Trophoblast cell (in vitro differentiated cells and primary cell): ENCODE measurements around the gene SFXN5.

Experiments used
- DNase-seq, 2 donors: peaks; one replicate each; pipeline ENCODE4 v3.0.0-alpha.2; 2016
- H2AFZ ChIP-seq: 2 replicates; pipeline ENCODE4 v1.6.1; 2013; ENCODE audit warnings: low read length, moderate library complexity, mild to moderate bottlenecking; ENCODE audit not compliant: insufficient read depth, poor library complexity
- H2AK5ac ChIP-seq: 2 replicates; pipeline ENCODE4 v1.6.1; 2013; ENCODE audit warnings: mild to moderate bottlenecking, low read length
- H2BK120ac ChIP-seq: 2 replicates; pipeline ENCODE4 v1.6.1; 2013; ENCODE audit warnings: low read length, mild to moderate bottlenecking, moderate library complexity; ENCODE audit not compliant: insufficient read depth, poor library complexity
- H2BK12ac ChIP-seq: 2 replicates; pipeline ENCODE4 v1.6.1; 2013; ENCODE audit warnings: mild to moderate bottlenecking, low read length, moderate library complexity
- H2BK5ac ChIP-seq: 2 replicates; pipeline ENCODE4 v1.6.1; 2013; ENCODE audit warnings: low read length, low read depth, moderate library complexity, mild to moderate bottlenecking; ENCODE audit not compliant: poor library complexity
- H3K14ac ChIP-seq: 2 replicates; pipeline ENCODE4 v1.6.1; 2013; ENCODE audit warnings: mild to moderate bottlenecking, low read length
- H3K18ac ChIP-seq: 2 replicates; pipeline ENCODE4 v1.6.1; 2013; ENCODE audit warnings: mild to moderate bottlenecking, low read length
- H3K23ac ChIP-seq: 2 replicates; pipeline ENCODE4 v1.6.1; 2013; ENCODE audit warnings: low read length
- H3K27ac ChIP-seq: 2 replicates; pipeline ENCODE4 v1.5.1; 2013; ENCODE audit warnings: low read depth, mild to moderate bottlenecking, inconsistent platforms, low read length, moderate library complexity
- H3K27me3 ChIP-seq: 2 replicates; pipeline ENCODE4 v1.6.1; 2013; ENCODE audit warnings: inconsistent platforms, mild to moderate bottlenecking, low read length, moderate library complexity; ENCODE audit not compliant: insufficient read depth
- H3K36me3 ChIP-seq, 2 experiments: 1 replicate in 1 of 2; 2 replicates in 1 of 2; pipeline ENCODE4 v1.6.1; 2013; ENCODE audit warnings: low read length in 2 of 2, mild to moderate bottlenecking in 2 of 2, moderate library complexity in 1 of 2; ENCODE audit not compliant: insufficient read depth in 2 of 2, control insufficient read depth in 1 of 2
- H3K4ac ChIP-seq: 2 replicates; pipeline ENCODE4 v1.6.1; 2013; ENCODE audit warnings: low read depth, mild to moderate bottlenecking, low read length, moderate library complexity
- H3K4me1 ChIP-seq, 2 experiments: 1 replicate in 1 of 2; 2 replicates in 1 of 2; pipeline ENCODE4 v1.6.1; 2013; ENCODE audit warnings: low read length in 2 of 2, mild to moderate bottlenecking in 2 of 2, moderate library complexity in 1 of 2; ENCODE audit not compliant: insufficient read depth in 2 of 2, control insufficient read depth in 1 of 2
- H3K4me2 ChIP-seq: 2 replicates; pipeline ENCODE4 v1.6.1; 2013; ENCODE audit warnings: inconsistent platforms, mild to moderate bottlenecking, low read length, moderate library complexity
- H3K4me3 ChIP-seq: 2 replicates; pipeline ENCODE4 v1.5.1; 2013; ENCODE audit warnings: mild to moderate bottlenecking, low read depth, low read length, inconsistent platforms
- H3K79me1 ChIP-seq: one replicate; pipeline ENCODE4 v1.6.1; 2013; ENCODE audit warnings: low read length
- H3K79me2 ChIP-seq: 2 replicates; pipeline ENCODE4 v1.6.1; 2013; ENCODE audit warnings: low read length, mild to moderate bottlenecking; ENCODE audit not compliant: control insufficient read depth, insufficient read depth, poor library complexity
- H3K9ac ChIP-seq: 2 replicates; pipeline ENCODE4 v1.6.1; 2013; ENCODE audit warnings: mild to moderate bottlenecking, low read length
- H3K9me3 ChIP-seq: 2 replicates; pipeline ENCODE4 v1.6.1; 2013; ENCODE audit warnings: low read depth, mild to moderate bottlenecking, control low read depth, inconsistent platforms, low read length; ENCODE audit not compliant: insufficient read depth
- H4K12ac ChIP-seq: 2 replicates; pipeline ENCODE4 v1.6.1; 2013; ENCODE audit warnings: low read depth, mild to moderate bottlenecking, low read length, moderate library complexity
- H4K8ac ChIP-seq: 2 replicates; pipeline ENCODE4 v1.6.1; 2013; ENCODE audit warnings: low read depth, mild to moderate bottlenecking, low read length, moderate library complexity
- H4K91ac ChIP-seq: one replicate; pipeline ENCODE4 v1.6.1; 2013; ENCODE audit warnings: low read depth, mild to moderate bottlenecking, low read length, moderate library complexity
- WGBS: extraction: QIAGEN DNeasy Blood & Tissue Kit; methylation state at CpG from one replicate; pipeline ENCODE4 v1.1.7; 2013; ENCODE audit warnings: missing lambda C conversion rate; ENCODE audit not compliant: insufficient read length, insufficient coverage; ENCODE audit errors: extremely low coverage; 5-methylcytosine and 5-hydroxymethylcytosine counted together

SFXN5 gene

GRCh38 chr2:72975017-72975416 is 96.5 kb downstream of the SFXN5 start:
- Histone ChIP-seq H3K79me1 (no peaks in the 10 kb centered on the region), H3K9ac (no peak overlapping the region), H3K4me1 (peaks cover 0 to under 1% of the 10 kb centered on the region in 2 experiments), H3K4me3 (no peak overlapping the region), H3K79me2 (no peaks in the 10 kb centered on the region), H3K4me2 (no peak overlapping the region), H3K18ac (no peak overlapping the region), H3K9me3 (no peaks in the 10 kb centered on the region), H3K36me3 (peaks cover 0 to 3% of the 10 kb centered on the region in 2 experiments), H4K91ac (no peak overlapping the region), H2BK12ac (no peak overlapping the region), H4K12ac (no peak overlapping the region), H2BK120ac (no peak overlapping the region), H3K4ac (no peak overlapping the region), H4K8ac (no peak overlapping the region), H3K14ac (no peak overlapping the region), H2AFZ (no peak overlapping the region), H3K23ac (no peak overlapping the region), H3K27me3 (no peaks in the 10 kb centered on the region), H2AK5ac (no peak overlapping the region), H3K27ac (no peak overlapping the region), H2BK5ac (no peak overlapping the region)
- no CpG with 5 or more reads among the region's 3 CpGs for WGBS
- no peak for DNase-seq

- Histone ChIP-seq H2BK12ac (no peak overlapping the region), H3K4ac (no peak overlapping the region), H3K23ac (no peak overlapping the region), H3K14ac (no peak overlapping the region), H2BK120ac (no peak overlapping the region), H3K4me3 (no peak overlapping the region), H3K36me3 (peaks cover 0 to 3% of the 10 kb centered on the region in 2 experiments), H3K9me3 (no peaks in the 10 kb centered on the region), H2AFZ (no peak overlapping the region), H3K79me2 (no peaks in the 10 kb centered on the region), H2BK5ac (no peak overlapping the region), H4K8ac (no peak overlapping the region), H3K9ac (no peak overlapping the region), H3K27me3 (no peaks in the 10 kb centered on the region), H2AK5ac (no peak overlapping the region), H3K4me1 (peaks cover 0 to 5% of the 10 kb centered on the region in 2 experiments), H3K27ac (no peak overlapping the region), H3K18ac (no peak overlapping the region), H4K12ac (no peak overlapping the region), H3K79me1 (no peaks in the 10 kb centered on the region), H4K91ac (no peak overlapping the region), H3K4me2 (no peak overlapping the region)
- no CpG with 5 or more reads among the region's 2 CpGs for WGBS
- no peak for DNase-seq
These were observed 97.1 kb downstream of the SFXN5 start for GRCh38 chr2:72974436-72974754.

- no CpG with 5 or more reads among the region's 12 CpGs for WGBS
- no peaks in the 10 kb centered on the region for H3K79me2 ChIP-seq
These were observed 97.7 kb downstream of the SFXN5 start for GRCh38 chr2:72973566-72974435.

GRCh38 chr2:72973137-72973535 is 98.4 kb downstream of the SFXN5 start:
- no peak overlapping the region for H4K12ac ChIP-seq
- H3K23ac ChIP-seq: no peak overlapping the region
- H4K8ac ChIP-seq: no peak overlapping the region
- no peak overlapping the region for H4K91ac ChIP-seq
- H2AFZ ChIP-seq: no peak overlapping the region
- peaks cover 0 to 5% of the 10 kb centered on the region in 2 experiments for H3K4me1 ChIP-seq
- no peaks in the 10 kb centered on the region for H3K9me3 ChIP-seq
- H3K14ac ChIP-seq: no peak overlapping the region
- no peak for DNase-seq
- no peaks in the 10 kb centered on the region for H3K27me3 ChIP-seq
- peaks cover 0 to 3% of the 10 kb centered on the region in 2 experiments for H3K36me3 ChIP-seq
- H3K4ac ChIP-seq: no peak overlapping the region
- H2BK5ac ChIP-seq: no peak overlapping the region
- H2BK12ac ChIP-seq: no peak overlapping the region
- H2BK120ac ChIP-seq: no peak overlapping the region
- H3K9ac ChIP-seq: no peak overlapping the region
- no peak overlapping the region for H3K4me2 ChIP-seq
- no peak overlapping the region for H3K18ac ChIP-seq
- H3K79me2 ChIP-seq: no peaks in the 10 kb centered on the region
- whole genome bisulfite sequencing: no CpG with 5 or more reads among the region's 8 CpGs
- no peaks in the 10 kb centered on the region for H3K79me1 ChIP-seq
- no peak overlapping the region for H3K4me3 ChIP-seq
- H3K27ac ChIP-seq: no peak overlapping the region
- no peak overlapping the region for H2AK5ac ChIP-seq

More at GRCh38 chr2:72973566-72974435, 97.7 kb downstream of the SFXN5 start:
- H2BK12ac ChIP-seq: no peak overlapping the region
- H4K91ac ChIP-seq: no peak overlapping the region
- no peak overlapping the region for H3K23ac ChIP-seq
- H3K27ac ChIP-seq: no peak overlapping the region
- H2AK5ac ChIP-seq: no peak overlapping the region
- no peak overlapping the region for H3K14ac ChIP-seq
- H3K79me1 ChIP-seq: no peaks in the 10 kb centered on the region
- no peak overlapping the region for H2BK120ac ChIP-seq
- no peak overlapping the region for H3K18ac ChIP-seq
- H3K4me3 ChIP-seq: no peak overlapping the region
- H2AFZ ChIP-seq: no peak overlapping the region
- H3K4ac ChIP-seq: no peak overlapping the region
- H3K27me3 ChIP-seq: no peaks in the 10 kb centered on the region
- H4K8ac ChIP-seq: no peak overlapping the region
- H4K12ac ChIP-seq: no peak overlapping the region
- H3K4me2 ChIP-seq: no peak overlapping the region
- peaks cover 0 to 3% of the 10 kb centered on the region in 2 experiments for H3K36me3 ChIP-seq
- no peak overlapping the region for H2BK5ac ChIP-seq
- peaks cover 0 to 5% of the 10 kb centered on the region in 2 experiments for H3K4me1 ChIP-seq
- H3K9me3 ChIP-seq: no peaks in the 10 kb centered on the region
- peak; percentile 30 to 82 for DNase-seq
- no peak overlapping the region for H3K9ac ChIP-seq
